CD4-positive, alpha-beta T cell treated with Interleukin-4 for 1 hour (primary cell): Measurements from ENCODE around the gene UBE2S.

Experiments used
- DNase-seq, 2 donors: peaks; one replicate each; pipeline ENCODE4 v3.0.0-alpha.2; 2020 to 2022

Gene UBE2S

GRCh38 chr19:55358943-55359908 lies 48.4 kb downstream of the UBE2S start:
- no peak for DNase-seq

- DNase-seq = no peak
Measured at GRCh38 chr19:55358493-55358892, 49.1 kb downstream of the UBE2S start.

GRCh38 chr19:55355213-55355821 lies 52.3 kb downstream of the UBE2S start:
- no peak for DNase-seq

- no peak for DNase-seq
Measured at GRCh38 chr19:55354698-55355212, 52.8 kb downstream of the UBE2S start, which contains the start of gene COX6B2. Gene COX6B2, minus strand, starts transcription at chr19:55354719. Its CDS starts 198 bp downstream, at chr19:55354521.

GRCh38 chr19:55353803-55354697 lies 53.5 kb downstream of the UBE2S start:
- DNase-seq = peak; percentile 76 to 80

- DNase-seq = no peak
Measured at GRCh38 chr19:55353356-55353802, 54.2 kb downstream of the UBE2S start.

GRCh38 chr19:55352549-55353145 lies 54.9 kb downstream of the UBE2S start:
- DNase-seq = no peak

GRCh38 chr19:55352040-55352439 lies 55.5 kb downstream of the UBE2S start:
- DNase-seq = no peak

GRCh38 chr19:55350620-55351315 lies 56.8 kb downstream of the UBE2S start:
- no peak for DNase-seq
